ENCODE measurements around the gene ONECUT3.

Gene ONECUT3

GRCh38 chr19:1823539-1824251, 70.4 kb downstream of the ONECUT3 start:
- TF ChIP-seq, protein P1, sequence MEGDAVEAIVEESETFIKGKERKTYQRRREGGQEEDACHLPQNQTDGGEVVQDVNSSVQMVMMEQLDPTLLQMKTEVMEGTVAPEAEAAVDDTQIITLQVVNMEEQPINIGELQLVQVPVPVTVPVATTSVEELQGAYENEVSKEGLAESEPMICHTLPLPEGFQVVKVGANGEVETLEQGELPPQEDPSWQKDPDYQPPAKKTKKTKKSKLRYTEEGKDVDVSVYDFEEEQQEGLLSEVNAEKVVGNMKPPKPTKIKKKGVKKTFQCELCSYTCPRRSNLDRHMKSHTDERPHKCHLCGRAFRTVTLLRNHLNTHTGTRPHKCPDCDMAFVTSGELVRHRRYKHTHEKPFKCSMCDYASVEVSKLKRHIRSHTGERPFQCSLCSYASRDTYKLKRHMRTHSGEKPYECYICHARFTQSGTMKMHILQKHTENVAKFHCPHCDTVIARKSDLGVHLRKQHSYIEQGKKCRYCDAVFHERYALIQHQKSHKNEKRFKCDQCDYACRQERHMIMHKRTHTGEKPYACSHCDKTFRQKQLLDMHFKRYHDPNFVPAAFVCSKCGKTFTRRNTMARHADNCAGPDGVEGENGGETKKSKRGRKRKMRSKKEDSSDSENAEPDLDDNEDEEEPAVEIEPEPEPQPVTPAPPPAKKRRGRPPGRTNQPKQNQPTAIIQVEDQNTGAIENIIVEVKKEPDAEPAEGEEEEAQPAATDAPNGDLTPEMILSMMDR (IDR thresholded peaks at IDR 0.05), result no peak

GRCh38 chr19:1824252-1824622, 70.9 kb downstream of the ONECUT3 start:
- TF ChIP-seq, protein P1 (IDR thresholded peaks at IDR 0.05), result no peak

DNA sequence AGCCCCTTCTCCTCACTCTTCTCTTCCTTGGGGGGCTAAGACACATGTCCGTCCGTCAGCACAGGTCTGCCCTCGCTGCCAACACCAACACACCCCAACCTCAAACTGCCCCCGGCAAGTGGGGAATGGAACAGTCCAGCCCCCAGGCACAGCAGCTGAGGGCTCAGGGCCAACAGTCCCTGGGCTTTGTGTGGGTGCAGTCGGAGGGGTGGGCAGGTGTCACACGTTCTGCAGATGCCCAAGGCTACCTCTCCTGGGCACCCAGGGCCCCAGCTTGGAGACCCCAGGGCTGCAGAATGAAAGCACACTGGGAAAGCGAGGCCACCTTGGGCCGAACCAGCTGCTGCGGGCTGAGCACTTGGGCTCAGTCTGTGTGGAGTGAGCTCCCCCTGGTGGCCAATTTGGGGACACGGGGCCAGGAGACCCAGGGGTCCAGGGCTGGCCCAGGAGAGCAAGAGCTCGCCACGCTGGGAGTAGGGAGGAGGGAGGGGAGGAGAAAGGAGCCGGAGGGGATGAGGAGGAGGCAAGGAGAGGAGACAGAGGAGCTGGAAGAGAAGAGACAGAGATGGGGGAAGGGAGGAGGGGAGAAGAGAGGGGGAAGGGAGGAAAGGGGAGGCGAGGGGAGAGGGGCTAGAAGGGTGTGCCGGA, 72.7 kb downstream of the ONECUT3 start:
- TF ChIP-seq, protein P1 (IDR thresholded peaks at IDR 0.05), result peak; percentile 99

DNA sequence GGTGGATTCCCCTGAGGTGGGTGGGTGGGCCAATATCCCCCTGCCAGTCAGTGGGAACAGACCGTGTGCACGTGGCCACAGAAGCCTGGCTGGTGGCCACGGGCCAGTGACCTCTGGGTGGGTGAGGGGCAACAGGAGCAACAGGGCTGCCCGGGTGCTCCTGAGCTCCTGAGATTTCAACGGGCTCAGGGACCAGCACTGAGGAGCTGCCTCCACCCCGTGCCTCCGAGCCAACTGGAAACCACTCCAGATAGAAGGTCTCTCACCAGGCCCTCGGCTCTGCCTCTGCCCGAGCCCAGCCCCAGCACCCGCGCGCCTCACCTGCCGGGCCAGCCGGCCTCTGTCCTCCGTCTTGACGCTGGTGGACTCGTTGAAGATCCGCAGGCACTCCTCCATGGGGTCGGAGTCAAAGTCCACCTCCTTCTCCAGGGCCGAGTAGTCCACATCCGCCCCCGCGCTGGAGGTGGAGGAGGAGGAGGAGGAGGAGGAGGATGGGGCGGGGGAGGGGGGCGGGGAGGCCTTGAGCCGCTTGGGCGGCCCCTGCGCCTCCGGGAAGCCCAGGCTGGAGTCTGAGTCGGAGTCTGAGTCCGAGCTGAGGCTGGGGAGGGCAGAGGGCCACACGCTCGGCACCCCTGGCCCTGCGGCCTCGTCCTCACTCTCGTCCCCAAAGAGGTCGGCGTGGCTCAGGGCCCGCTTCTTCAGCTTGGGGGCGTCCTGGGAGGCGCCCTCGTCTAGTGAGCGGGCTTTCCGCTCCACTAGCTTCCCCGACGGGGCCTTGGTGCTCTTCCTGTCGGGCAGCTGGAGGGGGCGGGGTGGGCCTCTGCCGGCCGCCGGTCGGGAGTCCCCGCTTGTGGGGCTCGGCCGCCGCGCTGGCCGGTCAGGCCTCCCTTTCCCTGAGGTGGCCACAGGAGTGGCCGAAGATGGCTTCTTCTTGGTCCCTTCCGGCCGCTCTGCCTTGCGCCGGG, 73.5 kb downstream of the ONECUT3 start:
- TF ChIP-seq, protein P1 (IDR thresholded peaks at IDR 0.05), result no peak

DNA sequence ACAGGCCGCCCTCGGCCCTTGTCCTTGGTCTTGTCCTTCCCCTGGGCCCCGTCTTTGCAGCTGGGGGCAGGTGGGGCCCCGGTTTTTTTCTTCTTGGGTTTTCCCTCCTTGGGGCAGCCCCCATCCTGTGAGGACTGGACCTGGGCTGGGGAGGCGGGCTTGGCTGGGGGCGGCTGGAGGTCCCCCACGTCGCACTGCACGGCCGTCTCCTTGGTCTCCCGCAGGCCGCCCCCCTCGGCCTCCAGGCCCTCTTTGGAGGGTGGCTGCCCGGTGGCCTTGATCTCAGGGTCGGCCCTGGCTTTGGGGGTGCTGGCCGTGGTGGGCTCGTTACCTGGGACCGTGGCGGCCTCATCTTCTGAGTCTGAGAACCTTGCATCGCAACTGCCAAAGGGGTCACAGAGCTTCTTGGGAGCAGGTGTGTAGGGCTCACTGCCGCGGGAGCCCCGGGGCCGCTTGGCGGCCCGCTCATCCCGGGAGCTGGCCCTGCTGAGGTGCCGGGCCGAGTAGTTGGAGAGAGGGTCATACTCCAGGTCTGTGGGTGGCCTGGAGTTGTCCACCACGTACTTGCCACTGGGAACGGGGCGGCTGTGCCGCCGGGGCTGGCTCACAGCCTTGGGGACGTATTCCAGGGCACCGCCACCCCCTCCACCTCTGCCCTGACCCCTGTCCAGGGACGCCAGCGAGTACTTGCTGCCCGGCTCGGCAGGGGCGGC, 74.4 kb downstream of the ONECUT3 start:
- TF ChIP-seq, protein P1 (IDR thresholded peaks at IDR 0.05), result no peak

- TF ChIP-seq, protein P1 (IDR thresholded peaks at IDR 0.05), result no peak
Observed at GRCh38 chr19:1828279-1829238, 75.3 kb downstream of the ONECUT3 start.
